ENCODE results near the gene UBFD1.
"Not testable (repeated sequence)": the region's sequence is repeated elsewhere in the genome, so short reads cannot be mapped to it uniquely, and the experiment has no call there.

The UBFD1 gene

GRCh38 chr16:23535901-23536300 is 21.6 kb upstream of the UBFD1 start:
- Mint-ChIP-seq H3K4me1 (ENCODE audit: low read depth) (peaks cover 8% of the 10 kb centered on the region), H3K36me3 (ENCODE audit: low read depth) (peaks cover 56% of the 10 kb centered on the region)

GRCh38 chr16:23537390-23537789 is 20.1 kb upstream of the UBFD1 start:
- intact Hi-C loops (cut with micrococcal nuclease), result no loop called here
- H3K9me3 Mint-ChIP-seq, result no peaks in the 10 kb centered on the region
- H3K4me1 Mint-ChIP-seq (ENCODE audit: low read depth), result peaks cover 8% of the 10 kb centered on the region
- H3K27ac Mint-ChIP-seq, result no peak overlapping the region
- no peak overlapping the region for H3K4me3 Mint-ChIP-seq
- no peaks in the 10 kb centered on the region for H3K27me3 Mint-ChIP-seq
- H3K36me3 Mint-ChIP-seq (ENCODE audit: low read depth), result peaks cover 56% of the 10 kb centered on the region

More at GRCh38 chr16:23535901-23536300, 21.6 kb upstream of the UBFD1 start:
- H3K27me3 Mint-ChIP-seq, result no peaks in the 10 kb centered on the region
- no peak overlapping the region for H3K4me3 Mint-ChIP-seq
- H3K27ac Mint-ChIP-seq, result no peak overlapping the region
- H3K9me3 Mint-ChIP-seq, result no peaks in the 10 kb centered on the region
- intact Hi-C loops (cut with micrococcal nuclease), result no loop called here

- Mint-ChIP-seq H3K27me3 (no peaks in the 10 kb centered on the region), H3K4me1 (ENCODE audit: low read depth) (peaks cover 8% of the 10 kb centered on the region), H3K36me3 (ENCODE audit: low read depth) (peaks cover 56% of the 10 kb centered on the region), H3K9me3 (no peaks in the 10 kb centered on the region), H3K4me3 (no peak overlapping the region), H3K27ac (peak overlapping the region; percentile 46)
- intact Hi-C loops (cut with micrococcal nuclease), result no loop called here
Measured at GRCh38 chr16:23538919-23539278, 18.6 kb upstream of the UBFD1 start.

- intact Hi-C loops (cut with micrococcal nuclease), result no loop called here
- Mint-ChIP-seq H3K36me3 (ENCODE audit: low read depth) (peaks cover 56% of the 10 kb centered on the region), H3K9me3 (no peaks in the 10 kb centered on the region), H3K27me3 (no peaks in the 10 kb centered on the region), H3K4me3 (no peak overlapping the region), H3K4me1 (ENCODE audit: low read depth) (peaks cover 8% of the 10 kb centered on the region), H3K27ac (no peak overlapping the region)
Measured at GRCh38 chr16:23539984-23540816, 17.3 kb upstream of the UBFD1 start.

GRCh38 chr16:23540817-23541178 is 16.7 kb upstream of the UBFD1 start:
- H3K27ac Mint-ChIP-seq; H3K9me3 Mint-ChIP-seq; H3K27me3 Mint-ChIP-seq; intact Hi-C loops (cut with micrococcal nuclease); H3K4me3 Mint-ChIP-seq; H3K4me1 Mint-ChIP-seq (ENCODE audit: low read depth): not testable (repeated sequence)
- H3K36me3 Mint-ChIP-seq (ENCODE audit: low read depth), result peaks cover 59% of the 10 kb centered on the region

GRCh38 chr16:23544436-23544835 is 13.1 kb upstream of the UBFD1 start:
- Mint-ChIP-seq H3K4me3 (no peak overlapping the region), H3K9me3 (no peaks in the 10 kb centered on the region), H3K4me1 (ENCODE audit: low read depth) (no peaks in the 10 kb centered on the region), H3K27me3 (no peaks in the 10 kb centered on the region), H3K36me3 (ENCODE audit: low read depth) (peaks cover 94% of the 10 kb centered on the region), H3K27ac (no peak overlapping the region)
- intact Hi-C loops (cut with micrococcal nuclease), result no loop called here

- H3K4me1 Mint-ChIP-seq (ENCODE audit: low read depth), result no peaks in the 10 kb centered on the region
- intact Hi-C loops (cut with micrococcal nuclease), result loop anchor here (10.0 kb wide), 1 partner anchor 95 kb away; the partner anchor contains the start of gene COG7
- no peaks in the 10 kb centered on the region for H3K27me3 Mint-ChIP-seq
- H3K9me3 Mint-ChIP-seq, result no peaks in the 10 kb centered on the region
- H3K27ac Mint-ChIP-seq, result no peak overlapping the region
- no peak overlapping the region for H3K4me3 Mint-ChIP-seq
- peaks cover 88% of the 10 kb centered on the region for H3K36me3 Mint-ChIP-seq (ENCODE audit: low read depth)
Measured at GRCh38 chr16:23549938-23550337, 7.6 kb upstream of the UBFD1 start.

GRCh38 chr16:23552161-23552560 is 5.4 kb upstream of the UBFD1 start:
- peaks cover 69% of the 10 kb centered on the region for H3K36me3 Mint-ChIP-seq (ENCODE audit: low read depth)
- no peaks in the 10 kb centered on the region for H3K27me3 Mint-ChIP-seq
- peaks cover 12% of the 10 kb centered on the region for H3K4me1 Mint-ChIP-seq (ENCODE audit: low read depth)
- no peak overlapping the region for H3K4me3 Mint-ChIP-seq
- no peaks in the 10 kb centered on the region for H3K9me3 Mint-ChIP-seq
- no peak overlapping the region for H3K27ac Mint-ChIP-seq
- intact Hi-C loops (cut with micrococcal nuclease), result loop anchor here (10.0 kb wide), 1 partner anchor 97 kb away; the partner anchor contains the start of gene COG7

GRCh38 chr16:23554536-23554935 is 3.0 kb upstream of the UBFD1 start:
- Mint-ChIP-seq H3K9me3 (no peaks in the 10 kb centered on the region), H3K36me3 (ENCODE audit: low read depth) (peaks cover 56% of the 10 kb centered on the region), H3K27me3 (no peaks in the 10 kb centered on the region), H3K4me1 (ENCODE audit: low read depth) (peaks cover 26% of the 10 kb centered on the region), H3K27ac (no peak overlapping the region), H3K4me3 (no peak overlapping the region)
- intact Hi-C loops (cut with micrococcal nuclease), result loop anchor here (10.0 kb wide), 1 partner anchor 100 kb away; the partner anchor contains the start of gene COG7

GRCh38 chr16:23557779-23558702 is 514 bp downstream of the UBFD1 start:
- Mint-ChIP-seq H3K9me3 (no peaks in the 10 kb centered on the region), H3K4me1 (ENCODE audit: low read depth) (peaks cover 33% of the 10 kb centered on the region), H3K36me3 (ENCODE audit: low read depth) (peaks cover 49% of the 10 kb centered on the region), H3K4me3 (peak overlapping the region; percentile 92), H3K27ac (peak overlapping the region; percentile 95), H3K27me3 (no peaks in the 10 kb centered on the region)
- intact Hi-C loops (cut with micrococcal nuclease), result loop anchor here (1.0 to 10.0 kb wide), 5 partner anchors 36 to 103 kb away; partner anchors contain the start of genes COG7, DCTN5, NDUFAB1 and PALB2

- H3K4me3 Mint-ChIP-seq, result no peak overlapping the region
- H3K36me3 Mint-ChIP-seq (ENCODE audit: low read depth), result peaks cover 77% of the 10 kb centered on the region
- H3K27me3 Mint-ChIP-seq, result no peaks in the 10 kb centered on the region
- peaks cover 27% of the 10 kb centered on the region for H3K4me1 Mint-ChIP-seq (ENCODE audit: low read depth)
- H3K27ac Mint-ChIP-seq, result no peak overlapping the region
- intact Hi-C loops (cut with micrococcal nuclease), result no loop called here
- no peaks in the 10 kb centered on the region for H3K9me3 Mint-ChIP-seq
Measured at GRCh38 chr16:23561586-23561985, 4.1 kb downstream of the UBFD1 start.

GRCh38 chr16:23562505-23562904 is 5.0 kb downstream of the UBFD1 start:
- no peaks in the 10 kb centered on the region for H3K9me3 Mint-ChIP-seq
- intact Hi-C loops (cut with micrococcal nuclease), result no loop called here
- H3K4me1 Mint-ChIP-seq (ENCODE audit: low read depth), result peaks cover 21% of the 10 kb centered on the region
- H3K27ac Mint-ChIP-seq, result no peak overlapping the region
- no peaks in the 10 kb centered on the region for H3K27me3 Mint-ChIP-seq
- H3K36me3 Mint-ChIP-seq (ENCODE audit: low read depth), result peaks cover 79% of the 10 kb centered on the region
- no peak overlapping the region for H3K4me3 Mint-ChIP-seq

GRCh38 chr16:23563186-23563585 is 5.7 kb downstream of the UBFD1 start:
- peaks cover 86% of the 10 kb centered on the region for H3K36me3 Mint-ChIP-seq (ENCODE audit: low read depth)

More at GRCh38 chr16:23563186-23563585, 5.7 kb downstream of the UBFD1 start:
- Mint-ChIP-seq H3K9me3 (no peaks in the 10 kb centered on the region), H3K27me3 (no peaks in the 10 kb centered on the region), H3K4me1 (ENCODE audit: low read depth) (peaks cover 21% of the 10 kb centered on the region), H3K4me3 (no peak overlapping the region), H3K27ac (no peak overlapping the region)
- intact Hi-C loops (cut with micrococcal nuclease), result no loop called here
